HUDEP-2 (cell line): ENCODE data around the gene SLC25A5.
"Not testable (repeated sequence)": the region's sequence is repeated elsewhere in the genome, so short reads cannot be mapped to it uniquely, and the experiment has no call there.

Experiments used
- DNase-seq, 76 experiments: peaks; one replicate each; lab custom pipeline; 2025; ENCODE audit not compliant: unreplicated experiment in 76 of 76; lab: John Stamatoyannopoulos, UW

SLC25A5 gene

DNA sequence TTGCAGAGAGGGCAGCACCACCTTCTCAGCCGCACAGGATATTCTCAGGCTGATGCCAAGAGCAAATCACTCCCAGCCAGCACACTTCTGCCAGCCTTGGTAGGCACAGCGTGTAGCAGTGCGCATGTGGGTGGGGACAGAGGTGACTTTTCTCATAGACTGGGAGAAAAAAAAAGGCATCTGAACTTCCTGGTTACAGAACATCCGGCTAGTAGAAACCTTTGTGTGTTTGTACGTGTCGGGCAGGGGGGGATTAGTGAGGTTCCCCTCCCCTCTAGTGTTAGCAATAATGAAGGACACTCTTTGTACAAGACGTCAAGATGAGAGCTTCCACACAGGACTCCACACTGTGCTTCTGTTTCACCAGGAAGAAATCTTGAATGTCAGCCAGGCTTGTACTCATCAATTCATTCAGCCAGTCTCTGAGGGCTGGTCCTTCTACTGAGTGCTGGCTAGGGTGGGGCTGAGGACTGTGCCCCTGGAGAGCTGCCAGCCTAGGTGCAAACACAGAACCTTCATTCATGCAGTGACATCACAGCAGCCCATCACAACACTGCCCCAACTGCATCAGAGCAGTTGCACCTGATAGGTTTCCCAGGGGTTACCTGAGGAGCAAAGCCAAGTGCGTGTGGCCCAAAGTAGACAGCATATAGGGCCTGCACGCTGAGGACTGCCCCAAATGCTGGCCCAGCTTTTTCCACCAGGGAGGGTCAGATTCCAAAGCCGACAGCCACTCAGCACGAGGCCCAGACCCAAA lies 34.7 kb downstream of the SLC25A5 start:
- no peak for DNase-seq

DNA sequence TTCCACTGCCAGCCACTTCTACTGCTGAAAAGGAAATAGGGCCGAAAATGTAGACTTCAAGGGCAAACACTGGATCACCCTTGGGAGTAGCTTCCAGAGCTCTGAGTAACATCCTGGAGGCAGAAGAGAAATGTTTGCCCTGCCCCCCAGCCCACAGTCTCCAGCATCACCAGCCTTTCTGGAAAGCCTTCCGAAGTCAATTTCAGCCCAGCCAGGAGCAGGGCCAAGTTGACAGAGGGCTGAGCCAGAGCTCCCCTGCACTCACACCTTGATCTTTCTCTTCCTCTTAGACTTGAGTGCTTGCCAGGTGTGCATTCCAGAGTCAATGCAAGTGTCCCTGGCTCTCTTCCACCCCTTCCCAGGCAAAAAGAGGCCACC lies 35.2 kb downstream of the SLC25A5 start:
- no peak for DNase-seq

DNA sequence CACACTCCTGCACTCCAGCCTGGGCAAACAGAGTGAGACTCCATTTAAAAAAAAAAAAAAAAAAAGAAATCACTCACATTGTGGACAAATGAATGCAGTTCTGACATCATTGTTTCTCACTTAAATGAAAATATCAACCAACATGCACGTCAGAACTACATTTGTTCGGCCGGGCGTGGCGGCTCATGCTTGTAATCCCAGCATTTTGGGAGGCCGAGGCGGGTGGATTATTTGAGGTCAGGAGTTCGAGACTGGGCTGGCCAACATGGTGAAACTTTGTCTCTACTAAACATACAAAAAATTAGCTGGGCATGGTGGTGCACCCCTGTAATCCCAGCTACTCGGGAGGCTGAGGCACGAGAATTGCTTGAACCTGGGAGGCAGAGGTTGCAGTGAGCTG lies 36.9 kb downstream of the SLC25A5 start:
- not testable (repeated sequence) for DNase-seq

DNA sequence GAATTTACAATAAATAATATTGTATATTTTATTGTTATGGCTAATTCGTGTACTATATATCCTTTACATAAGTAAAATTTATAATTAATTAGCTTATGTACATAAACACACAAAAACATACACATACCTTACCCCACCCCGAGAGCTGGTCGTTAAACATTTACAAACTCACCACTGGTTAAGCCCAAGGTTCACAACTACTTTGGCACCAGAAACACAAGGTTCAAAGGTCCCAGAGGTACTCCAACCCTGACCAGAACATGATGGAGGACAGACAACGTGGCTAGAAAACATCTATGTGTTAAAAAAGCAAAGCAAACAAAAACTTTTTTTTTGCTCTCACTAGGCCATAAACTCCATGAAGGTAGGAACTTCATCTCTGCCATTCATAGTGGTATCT lies 37.7 kb downstream of the SLC25A5 start:
- no peak for DNase-seq

DNA sequence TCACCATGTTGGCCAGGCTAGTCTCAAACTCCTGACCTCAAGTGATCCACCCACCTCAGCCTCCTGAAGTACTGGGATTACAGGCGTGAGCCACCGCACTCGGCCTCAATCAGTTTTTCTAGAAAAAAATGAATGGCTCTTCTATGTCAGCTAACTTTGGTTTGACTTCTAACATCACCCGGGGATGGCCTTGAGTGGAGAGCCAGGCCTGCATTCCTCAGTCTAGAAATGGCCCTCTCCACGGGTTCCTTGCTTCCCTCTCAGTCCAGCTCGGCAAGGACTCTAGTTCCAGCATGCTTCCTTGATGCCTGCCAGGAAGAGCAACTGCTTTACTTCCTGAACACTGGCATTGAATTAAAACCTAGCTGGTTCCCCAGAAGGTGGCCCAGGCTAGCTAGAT lies 39.0 kb downstream of the SLC25A5 start:
- DNase-seq: no peak

DNA sequence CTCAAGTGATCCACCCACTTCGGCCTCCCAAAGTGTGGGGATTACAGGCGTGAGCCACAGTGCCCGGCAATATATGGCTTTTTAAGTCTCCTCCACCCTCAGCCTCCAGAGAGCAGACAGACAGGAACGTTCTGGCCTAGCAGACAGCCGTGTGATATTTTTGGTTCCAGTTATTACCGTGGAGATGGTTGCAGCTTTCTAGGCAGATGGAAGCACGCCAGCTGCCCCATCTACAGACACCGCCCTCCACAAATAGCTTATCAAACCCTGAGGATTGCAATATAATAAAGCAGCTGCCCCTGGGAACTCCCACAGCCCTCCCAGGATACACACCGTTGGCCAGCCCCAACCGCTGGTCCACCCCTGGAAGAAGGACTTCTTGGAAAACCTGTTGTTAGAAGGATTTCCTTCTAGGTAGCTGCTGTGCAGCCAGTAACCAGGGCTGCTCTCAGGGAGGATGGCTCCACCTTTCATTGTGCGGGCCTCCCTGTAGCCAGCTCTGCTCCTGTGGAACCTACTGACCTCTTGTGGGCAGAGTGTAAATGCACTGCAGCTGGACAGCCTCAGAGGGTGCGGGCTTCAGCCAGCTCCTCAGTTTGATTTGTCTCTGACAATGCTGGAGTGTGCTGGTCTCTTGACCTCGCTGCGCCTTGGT lies 44.0 kb downstream of the SLC25A5 start:
- peak in 70 of 76 experiments; percentile 1 to 71 (median 32) for DNase-seq

DNA sequence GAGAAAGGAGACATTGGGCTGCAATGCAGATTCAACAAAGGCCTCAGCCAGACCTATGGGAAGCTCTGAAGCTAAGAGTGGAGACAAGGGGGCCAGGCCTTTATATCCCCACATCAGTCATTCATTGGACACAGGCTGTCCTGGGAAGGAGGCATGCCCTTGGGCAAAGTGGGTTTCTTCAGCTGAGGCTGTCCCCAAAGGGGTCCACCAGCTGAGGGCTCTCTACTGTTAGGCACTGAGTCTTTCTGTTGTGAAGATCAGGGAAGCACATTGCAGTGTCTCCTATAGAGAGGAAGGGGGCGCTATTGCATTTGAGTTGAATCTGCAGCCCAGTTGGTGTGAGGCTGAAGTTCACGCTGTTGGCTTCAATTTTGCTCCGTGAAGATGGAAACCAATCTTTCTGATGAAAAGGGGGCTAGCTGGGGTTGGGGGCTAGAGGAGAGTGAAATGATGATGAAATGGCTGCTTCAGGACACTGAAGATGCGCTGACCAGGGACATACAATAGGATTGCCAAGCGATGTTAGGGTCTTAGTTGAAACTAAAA lies 48.0 kb downstream of the SLC25A5 start:
- DNase-seq: peak in 39 of 76 experiments; percentile 0 to 55 (median 8)

DNA sequence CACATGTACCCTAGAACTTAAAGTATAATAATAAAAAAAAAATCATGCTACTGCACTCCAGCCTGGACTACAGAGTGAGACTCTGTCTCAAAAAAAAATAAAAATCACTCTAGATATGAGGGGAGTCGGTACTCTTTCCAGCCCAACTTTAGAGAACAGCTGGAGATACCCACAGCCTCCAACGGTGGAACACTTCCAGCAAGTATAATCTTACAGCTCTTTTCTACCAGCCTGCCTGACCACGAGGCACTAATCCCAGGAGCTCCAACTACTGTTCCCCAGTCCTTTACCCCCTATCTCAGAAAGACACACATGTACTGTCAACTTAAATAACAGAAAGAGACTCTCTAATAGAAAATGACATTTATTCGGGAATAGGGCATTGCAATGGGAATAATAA lies 50.1 kb downstream of the SLC25A5 start:
- no peak for DNase-seq
